Stimulated activated CD4-positive, alpha-beta T cell treated with anti-CD3 and anti-CD28 coated beads, Interleukin-15, amount 100 ng/mL, for 1 hour (primary cell): ENCODE measurements around the gene TMSB15B.
"Not testable (repeated sequence)": the region's sequence is repeated elsewhere in the genome, so short reads cannot be mapped to it uniquely, and the experiment has no call there.

Experiments
- DNase-seq, 2 donors: peaks; one replicate each; pipeline ENCODE4 v3.0.0-alpha.2; 2020; ENCODE audit warnings: low read depth in 1 of 2, low spot score in 1 of 2

TMSB15B gene

GRCh38 chrX:103962411-103963278 lies at the start of gene TMSB15B:
TMSB15B (plus strand) TSS chrX:103962627.
- not testable (repeated sequence) for DNase-seq

DNA sequence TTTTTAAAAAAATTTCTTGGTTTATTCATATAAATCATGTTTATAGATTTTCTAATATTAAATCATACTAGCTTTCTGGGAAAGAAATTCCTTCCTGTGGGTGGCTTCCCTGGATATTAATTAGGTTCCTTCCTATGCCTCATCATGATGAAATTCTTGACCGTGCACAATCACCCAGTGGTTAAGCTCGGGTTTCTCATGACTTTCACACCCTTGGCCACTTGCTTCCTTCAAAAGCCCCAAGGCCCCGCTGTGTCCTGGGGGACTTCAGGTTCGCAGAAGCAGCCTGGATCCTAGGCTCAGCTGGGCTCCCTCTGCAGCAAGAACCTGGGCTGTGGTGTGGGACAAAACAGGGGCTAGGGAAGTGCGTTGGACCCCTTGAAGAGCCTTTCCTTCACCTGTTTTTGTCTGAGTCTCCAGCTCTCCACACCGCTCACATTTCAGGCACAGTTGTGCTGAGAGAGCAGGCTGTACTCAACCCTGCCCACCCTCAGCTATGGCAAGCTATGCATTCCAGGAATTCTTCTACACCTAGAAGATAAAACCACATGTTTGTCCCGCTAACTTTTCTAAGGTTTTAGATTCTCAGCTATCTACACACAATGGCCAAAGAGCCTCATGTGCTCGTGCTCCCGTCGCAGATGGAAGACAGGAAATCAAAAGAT lies 48.9 kb upstream of the TMSB15B start:
- DNase-seq = no peak

DNA sequence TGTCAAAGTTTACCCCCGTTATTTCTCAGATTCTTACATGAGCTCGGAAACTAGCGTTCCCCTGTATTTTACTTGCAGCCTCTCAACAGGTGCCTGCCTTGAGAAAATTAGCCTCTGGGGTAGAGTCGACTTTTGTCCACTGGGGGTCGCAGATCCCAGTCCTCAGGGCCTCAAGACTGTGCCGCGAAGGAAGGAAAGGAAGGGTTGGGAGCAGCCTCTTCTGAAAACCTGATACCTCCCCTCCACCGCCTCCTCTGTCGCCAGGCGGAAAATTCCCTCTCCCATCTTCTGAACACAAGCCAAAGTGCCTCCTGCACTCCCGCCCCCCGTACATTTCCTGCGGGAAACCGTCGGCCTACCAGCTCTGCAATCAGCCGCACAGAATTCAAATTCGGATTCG lies 44.4 kb upstream of the TMSB15B start:
- peak in 1 of 2 donors; percentile 17 for DNase-seq

DNA sequence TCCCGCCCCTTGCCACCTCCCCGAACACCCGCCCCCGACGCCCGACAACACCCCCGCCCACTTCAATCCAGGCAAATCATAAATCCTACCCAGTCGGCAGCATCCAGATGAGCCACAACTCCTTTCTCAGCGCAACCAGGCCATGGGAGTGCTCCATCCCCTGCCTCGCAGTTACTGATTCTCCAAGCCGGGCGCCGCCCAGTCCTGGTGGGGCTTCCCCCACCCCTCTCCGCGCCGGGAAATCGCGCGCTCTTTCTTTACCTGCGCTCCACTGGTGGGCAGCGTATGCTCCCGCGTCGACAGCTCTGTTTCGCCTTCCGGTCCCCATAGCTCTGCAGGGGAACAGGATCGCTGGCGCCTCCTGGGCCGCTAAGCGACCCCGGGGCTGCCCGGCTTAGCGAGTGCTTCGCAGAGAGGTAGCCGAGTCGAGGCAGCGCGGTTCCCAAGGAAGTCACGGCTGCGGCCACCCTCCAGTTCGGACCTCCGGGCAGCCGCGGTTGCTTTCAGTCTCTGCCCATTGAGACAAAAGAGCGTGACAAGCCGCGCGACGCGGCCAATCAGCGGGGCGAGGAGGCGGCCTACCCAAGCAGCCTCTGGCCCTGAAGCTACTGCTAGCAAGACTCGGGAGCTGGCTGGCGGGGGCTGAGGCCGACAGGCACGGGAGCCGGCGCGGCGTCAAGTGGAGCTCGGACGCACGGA lies 43.7 kb upstream of the TMSB15B start:
- peak; percentile 9 to 35 for DNase-seq

- DNase-seq = peak in 1 of 2 donors; percentile 4
These were observed 43.2 kb upstream of the TMSB15B start for GRCh38 chrX:103919270-103919637.

- not testable (repeated sequence) for DNase-seq
These were observed 41.9 kb upstream of the TMSB15B start for GRCh38 chrX:103920515-103920914.

GRCh38 chrX:103927030-103927429 lies 35.4 kb upstream of the TMSB15B start:
- no peak for DNase-seq

GRCh38 chrX:103927633-103928032 lies 34.8 kb upstream of the TMSB15B start:
- no peak for DNase-seq

DNA sequence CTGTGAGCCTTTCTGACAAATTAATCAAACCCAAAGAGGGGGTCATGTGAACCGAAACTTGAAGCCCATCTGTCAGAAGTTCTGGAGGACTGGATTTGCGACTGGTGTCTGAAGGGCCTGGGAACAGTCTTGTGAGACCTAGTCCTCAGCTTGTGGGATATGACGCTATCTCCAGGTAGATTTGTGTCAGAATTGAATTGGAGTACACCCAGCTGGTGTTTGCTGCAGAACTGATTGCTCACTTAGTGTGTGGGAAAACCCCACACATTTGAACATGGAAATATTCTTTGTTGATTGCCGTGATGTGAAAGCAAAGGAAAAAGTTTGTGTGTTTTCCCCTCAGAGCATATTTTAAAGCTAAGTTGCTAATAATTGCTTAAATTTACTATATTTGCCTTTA lies 30.3 kb upstream of the TMSB15B start:
- DNase-seq = no peak

GRCh38 chrX:103940257-103940656 lies 22.2 kb upstream of the TMSB15B start:
- not testable (repeated sequence) for DNase-seq

DNA sequence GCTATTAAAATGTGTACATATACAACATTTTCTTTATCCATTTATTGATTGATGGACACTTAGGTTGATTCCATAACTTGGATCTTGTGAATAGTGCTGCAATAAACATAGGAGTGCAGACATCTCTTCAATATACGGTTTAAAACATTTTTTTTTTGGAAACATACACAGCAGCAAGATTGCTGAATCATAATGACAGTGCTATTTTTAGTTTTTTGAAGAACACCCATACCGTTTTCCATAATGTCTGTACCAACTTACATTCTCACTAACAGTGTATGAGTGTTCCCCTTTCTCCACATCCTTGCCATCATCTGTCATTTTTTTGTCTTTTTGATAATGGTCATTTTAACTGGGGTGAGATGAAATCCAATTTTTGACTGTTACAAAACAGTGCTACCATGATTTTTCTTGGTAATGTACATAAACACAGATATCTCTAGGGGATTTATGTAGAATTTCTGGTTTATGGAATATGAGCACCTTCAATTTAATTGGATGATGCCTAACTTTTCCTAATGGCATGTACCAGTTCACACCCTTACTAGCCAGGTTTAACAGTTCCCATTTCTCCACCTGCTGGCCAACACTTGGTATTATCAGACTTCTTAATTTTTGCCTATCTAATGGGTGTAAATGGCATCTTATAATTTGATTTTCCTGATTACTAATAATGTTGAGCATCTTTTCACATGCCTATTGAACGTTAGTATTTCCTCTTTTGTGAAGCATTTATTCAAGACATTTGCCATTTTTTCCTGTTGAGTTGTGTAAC lies 21.0 kb upstream of the TMSB15B start:
- no peak for DNase-seq

DNA sequence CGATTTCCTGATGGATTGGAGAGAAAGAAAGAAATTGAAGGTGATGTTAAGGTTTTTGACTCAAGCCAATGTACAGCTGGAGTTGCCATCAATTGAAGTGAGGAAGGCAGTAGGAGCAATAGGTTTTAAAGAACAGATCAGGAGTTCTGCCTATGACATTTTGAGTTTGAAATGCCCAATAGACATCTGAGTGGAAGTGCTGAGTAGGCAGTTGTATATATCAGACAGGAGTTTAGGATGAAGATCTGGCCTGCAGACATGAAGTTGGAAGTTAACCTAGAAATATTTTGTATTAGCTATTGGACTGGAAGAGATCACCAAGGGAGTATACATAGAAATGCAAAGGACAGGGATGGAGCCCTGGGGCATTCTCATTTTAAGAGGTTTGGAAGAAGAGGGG lies 12.9 kb upstream of the TMSB15B start:
- DNase-seq = no peak

- no peak for DNase-seq
These were observed 9.1 kb upstream of the TMSB15B start for GRCh38 chrX:103953353-103953752.

- no peak for DNase-seq
These were observed 8.2 kb upstream of the TMSB15B start for GRCh38 chrX:103954259-103954658.

GRCh38 chrX:103960599-103960998 lies 1.8 kb upstream of the TMSB15B start:
- not testable (repeated sequence) for DNase-seq

DNA sequence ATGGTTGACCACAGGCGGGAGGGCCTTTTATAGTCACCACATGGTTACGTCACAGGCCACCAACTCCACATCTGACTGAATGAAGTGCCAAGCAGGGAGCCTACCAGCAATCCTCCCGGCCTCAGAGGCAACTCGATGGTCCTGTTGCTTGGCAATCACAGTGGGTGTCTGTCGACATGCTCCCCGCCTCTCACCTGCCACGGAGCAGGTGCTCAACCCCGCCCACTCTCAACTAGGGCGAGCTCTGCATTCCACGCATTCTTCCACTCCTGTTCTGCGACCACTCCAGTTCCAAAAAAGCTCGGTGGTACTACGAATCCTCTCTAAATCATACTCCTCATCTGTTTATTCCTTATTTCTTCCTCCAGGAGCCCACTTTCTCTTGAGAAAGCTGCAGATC lies 21.1 kb downstream of the TMSB15B start:
- DNase-seq = not testable (repeated sequence)

DNA sequence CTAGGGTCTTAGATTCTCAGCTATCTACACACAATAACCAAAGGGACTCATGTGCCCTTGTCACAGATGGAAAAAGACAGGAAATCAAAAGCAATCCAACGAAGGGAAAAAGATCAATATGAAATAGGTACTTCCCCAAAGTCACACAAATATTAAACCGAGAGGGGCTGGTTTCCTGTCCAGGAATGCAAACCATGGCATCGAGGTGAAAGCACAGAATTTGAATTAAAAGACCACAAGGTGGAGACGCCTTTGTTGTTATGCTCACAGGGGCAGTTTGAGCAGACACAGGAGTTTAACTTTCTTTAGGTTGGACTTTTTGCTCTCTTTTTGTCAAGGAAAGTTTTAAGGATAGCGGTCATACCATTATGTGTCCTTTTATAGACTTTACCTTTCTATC lies 36.8 kb downstream of the TMSB15B start:
- no peak for DNase-seq

DNA sequence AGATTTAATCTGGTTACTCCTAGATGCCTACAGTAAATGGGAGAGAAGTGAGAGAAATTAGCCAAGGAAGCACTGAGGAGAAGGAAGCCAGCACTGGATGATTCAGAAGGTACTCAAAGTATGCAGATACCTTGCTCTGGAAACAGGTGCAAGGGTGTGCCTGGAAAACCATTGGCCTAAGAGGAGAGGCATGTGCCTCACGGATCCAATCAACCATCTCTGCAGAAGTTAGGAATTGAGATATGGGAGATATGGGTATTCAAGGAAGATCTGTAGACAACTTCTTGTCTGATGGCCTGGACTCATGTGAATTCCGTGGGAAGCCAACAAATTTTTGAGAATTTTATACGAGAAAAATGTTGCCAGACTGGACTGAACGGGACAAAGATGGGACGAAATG lies 46.4 kb downstream of the TMSB15B start:
- no peak for DNase-seq

GRCh38 chrX:104013158-104013557 lies 50.7 kb downstream of the TMSB15B start:
- no peak for DNase-seq

DNA sequence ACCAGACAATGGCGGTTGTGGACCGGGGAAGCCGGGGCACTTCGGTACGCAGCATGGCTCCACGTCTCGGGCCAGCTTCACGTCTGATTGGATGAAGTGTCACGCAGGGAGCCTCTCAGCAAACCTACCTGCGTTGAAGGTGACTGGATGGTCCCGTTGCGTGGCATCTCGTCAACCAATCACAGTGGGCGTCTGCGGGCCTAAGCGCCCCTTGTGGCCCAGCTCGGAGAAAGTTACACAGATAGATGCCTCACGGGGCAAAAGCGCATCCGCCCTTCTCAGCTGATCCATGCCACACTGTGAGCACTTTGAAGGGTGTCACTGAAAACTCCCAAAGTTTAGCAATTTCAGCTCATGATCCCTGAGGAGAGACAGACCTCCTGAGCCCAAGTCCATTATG lies 51.2 kb downstream of the TMSB15B start, which contains the start of gene H2BW1:
TSS of gene H2BW1 (minus strand) at position 103 of the 400 bp plus-strand sequence. CDS start 132 bp downstream, outside the sequence.
- no peak for DNase-seq

DNA sequence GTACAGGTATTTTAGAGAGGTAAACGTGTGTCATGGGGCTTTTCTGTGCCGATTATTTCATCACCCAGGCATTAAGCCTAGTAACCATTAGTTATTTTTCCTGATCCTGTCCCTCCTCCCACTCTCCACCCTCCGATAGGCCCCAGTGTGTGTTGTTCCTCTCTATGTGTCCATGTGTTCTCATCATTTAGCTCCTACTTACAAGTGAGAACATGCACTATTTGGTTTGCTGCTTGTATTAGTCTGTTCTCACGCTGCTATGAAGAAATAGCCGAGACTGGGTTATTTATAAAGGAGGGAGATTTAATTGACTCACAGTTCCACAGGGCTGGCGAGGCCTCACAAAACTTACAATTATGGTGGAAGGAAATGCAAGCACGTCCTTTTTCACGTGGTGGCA lies 53.1 kb downstream of the TMSB15B start:
- not testable (repeated sequence) for DNase-seq
